NCI-H524 (cell line): ENCODE measurements around the gene GIGYF1.

Source experiments
- DNase-seq, 2 experiments: peaks; one replicate each; lab custom pipeline; 2025; lab: John Stamatoyannopoulos, UW

Gene GIGYF1

GRCh38 chr7:100683659-100684533, 10.2 kb downstream of the GIGYF1 start:
- DNase-seq, result no peak

GRCh38 chr7:100682991-100683658, 10.9 kb downstream of the GIGYF1 start:
- no peak for DNase-seq

GRCh38 chr7:100682228-100682741, 11.8 kb downstream of the GIGYF1 start:
- no peak for DNase-seq

GRCh38 chr7:100681491-100682227, 12.4 kb downstream of the GIGYF1 start:
- no peak for DNase-seq

GRCh38 chr7:100680576-100681271, 13.3 kb downstream of the GIGYF1 start:
- DNase-seq, result no peak

GRCh38 chr7:100679927-100680575, 14.0 kb downstream of the GIGYF1 start:
- no peak for DNase-seq

GRCh38 chr7:100679129-100679926, 14.7 kb downstream of the GIGYF1 start:
- no peak for DNase-seq

GRCh38 chr7:100678291-100678984, 15.6 kb downstream of the GIGYF1 start:
- DNase-seq, result no peak

GRCh38 chr7:100677308-100678267, 16.5 kb downstream of the GIGYF1 start:
- DNase-seq, result no peak

GRCh38 chr7:100676501-100677306, 17.3 kb downstream of the GIGYF1 start:
- no peak for DNase-seq

- peak; percentile 47 to 76 for DNase-seq
These were observed 18.3 kb downstream of the GIGYF1 start for GRCh38 chr7:100675581-100676350.

- DNase-seq, result no peak
These were observed 19.0 kb downstream of the GIGYF1 start for GRCh38 chr7:100675105-100675451.

- DNase-seq, result peak in 1 of 2 experiments; percentile 40
These were observed 19.5 kb downstream of the GIGYF1 start for GRCh38 chr7:100674411-100675104.

GRCh38 chr7:100673942-100674410, 20.1 kb downstream of the GIGYF1 start:
- peak in 1 of 2 experiments; percentile 19 for DNase-seq

- DNase-seq, result peak; percentile 96 to 97
These were observed 20.6 kb downstream of the GIGYF1 start, which contains the start of gene GNB2 for GRCh38 chr7:100673302-100673941. Gene GNB2 (plus strand): TSS chr7:100673740. CDS start chr7:100676266, 2,526 bp downstream.
